ENCODE data around the gene SPDYE17. TPM values are rescaled to one million over a fixed set of nuclear protein-coding genes. Genes with fewer than 3 reads are reported as not detected.

Gene SPDYE17
- total RNA-seq, 1 donor from 2014 or later = not detected

Other genes with a start within 250 kb of the SPDYE17 start
- gene SPDYE18, start 30.2 kb upstream of the SPDYE17 start, total RNA-seq = 0.26 TPM in 1 of 2 replicates, not detected in the other
- 1.5 and 2.3 TPM in 2 replicates for gene CCDC146, start 90.3 kb upstream of the SPDYE17 start, total RNA-seq
- 1.7 and 1.8 TPM in 2 replicates for gene FGL2, start 167.5 kb upstream of the SPDYE17 start, total RNA-seq

Data from activated CD4-positive, alpha-beta T cell treated with anti-CD3 and anti-CD28 coated beads, Interleukin-2, amount 10 ng/mL, durations not matched to agents 24 days and 14 days (primary cell).